Loucy (cell line): ENCODE results near the gene PDIA2.
"Not testable (repeated sequence)": the region's sequence is repeated elsewhere in the genome, so short reads cannot be mapped to it uniquely, and the experiment has no call there.

Source experiments
- H2AFZ ChIP-seq: fragments of 200-600 bp; sonication (generic); 2 replicates; pipeline ENCODE4 v1.6.0; 2016; ENCODE audit warnings: antibody characterized with exemption, mild to moderate bottlenecking, low read length, moderate library complexity
- H3F3A ChIP-seq: fragments of 200-600 bp; 2 replicates; pipeline ENCODE4 v1.6.0; 2016; ENCODE audit warnings: antibody characterized with exemption, low read depth, mild to moderate bottlenecking
- H3K27me3 ChIP-seq: fragments of 200-600 bp; sonication (generic); 2 replicates; pipeline ENCODE4 v1.6.1; 2014; ENCODE audit warnings: low read length, mild to moderate bottlenecking; ENCODE audit not compliant: insufficient read depth, poor library complexity, severe bottlenecking
- H3K36me3 ChIP-seq: fragments of 200-600 bp; sonication (generic); 2 replicates; pipeline ENCODE4 v1.6.1; 2016; ENCODE audit warnings: low read length; ENCODE audit not compliant: insufficient read depth
- H3K4me1 ChIP-seq: fragments of 200-600 bp; sonication (generic); 2 replicates; pipeline ENCODE4 v1.5.1; 2014; ENCODE audit warnings: low read length, mild to moderate bottlenecking; ENCODE audit not compliant: insufficient read depth, poor library complexity, severe bottlenecking
- H3K4me2 ChIP-seq: fragments of 200-600 bp; sonication (generic); 2 replicates; pipeline ENCODE4 v1.6.0; 2014; ENCODE audit warnings: antibody characterized with exemption, low read length, low read depth, mild to moderate bottlenecking; ENCODE audit not compliant: poor library complexity, severe bottlenecking
- H3K4me3 ChIP-seq: fragments of 200-600 bp; sonication (generic); 2 replicates; pipeline ENCODE4 v1.5.1; 2014; ENCODE audit warnings: low read length, mild to moderate bottlenecking, mixed read lengths; ENCODE audit not compliant: poor library complexity, severe bottlenecking
- H3K79me2 ChIP-seq: fragments of 200-600 bp; sonication (generic); 2 replicates; pipeline ENCODE4 v1.6.1; 2014; ENCODE audit warnings: low read length; ENCODE audit not compliant: insufficient read depth
- H3K9ac ChIP-seq: fragments of 200-600 bp; sonication (generic); 2 replicates; pipeline ENCODE4 v1.6.0; 2014; ENCODE audit warnings: mild to moderate bottlenecking, low read depth, low read length, moderate library complexity; ENCODE audit not compliant: poor library complexity, severe bottlenecking
- H3K9me2 ChIP-seq: fragments of 200-600 bp; sonication (generic); replicated peaks from 2 replicates; pipeline ENCODE4 v1.6.1; 2016; ENCODE audit warnings: low read depth, low read length, mixed read lengths
- H3K9me3 ChIP-seq: fragments of 200-600 bp; sonication (generic); 2 replicates; pipeline ENCODE4 v1.6.1; 2014; ENCODE audit warnings: mild to moderate bottlenecking, antibody characterized with exemption, low read length, low read depth; ENCODE audit not compliant: insufficient read depth
- H4K20me1 ChIP-seq: fragments of 200-600 bp; sonication (generic); 2 replicates; pipeline ENCODE4 v1.6.0; 2014; ENCODE audit warnings: antibody characterized with exemption, low read length, mild to moderate bottlenecking; ENCODE audit not compliant: insufficient read depth, poor library complexity, severe bottlenecking
- EZH2phosphoT487 ChIP-seq: fragments of 200-600 bp; IDR thresholded peaks from 2 replicates; pipeline ENCODE4 v1.6.1; 2018; ENCODE audit warnings: antibody characterized with exemption, mild to moderate bottlenecking, moderate library complexity, borderline replicate concordance
- TF ChIP-seq, protein P1 (sequence below): fragments of 200-600 bp; sonication (generic); conservative IDR thresholded peaks from 2 replicates; pipeline ENCODE4 v1.5.1; 2014; ENCODE audit warnings: mild to moderate bottlenecking, antibody characterized with exemption, low read length

PDIA2 gene

DNA sequence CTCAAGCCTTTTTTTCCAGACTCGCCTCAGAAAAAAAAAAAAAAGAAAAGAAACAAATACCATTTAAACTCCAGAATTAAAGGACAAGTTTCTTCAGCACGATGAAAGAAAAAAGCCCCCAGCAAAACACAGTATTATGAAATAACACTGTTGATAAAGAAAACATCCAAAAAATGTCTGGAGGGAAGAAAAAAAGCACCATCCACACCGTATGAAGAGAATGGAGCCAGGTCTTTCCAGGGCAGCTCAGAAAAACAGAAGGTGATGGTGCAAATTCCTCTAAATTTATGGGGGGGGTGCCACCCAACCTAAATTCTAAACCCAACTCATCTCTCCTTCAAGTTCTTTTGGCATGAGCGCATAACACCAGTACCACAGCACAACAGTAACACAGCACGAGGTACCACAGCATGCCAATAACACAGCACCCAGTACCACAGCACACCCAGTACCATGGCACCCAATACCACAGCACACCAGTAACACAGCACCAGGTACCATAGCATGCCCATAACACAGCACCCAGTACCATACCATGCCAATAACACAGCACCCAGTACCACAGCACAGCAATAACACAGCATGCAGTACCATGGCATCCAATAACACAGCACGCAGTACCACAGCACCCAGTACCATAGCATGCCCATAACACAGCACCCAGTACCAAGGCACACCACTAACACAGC, 50.6 kb downstream of the PDIA2 start:
- Histone ChIP-seq H4K20me1 (no peaks in the 10 kb centered on the region), H3K4me2 (no peak overlapping the region), H3K36me3 (no peaks in the 10 kb centered on the region), H3K4me1 (peaks cover 12% of the 10 kb centered on the region), H3K9ac (no peak overlapping the region), H3F3A (no peaks in the 10 kb centered on the region), H3K27me3 (no peaks in the 10 kb centered on the region), H3K4me3 (no peak overlapping the region), H2AFZ (no peak overlapping the region), H3K9me2 (no peaks in the 10 kb centered on the region), H3K9me3 (no peaks in the 10 kb centered on the region), H3K79me2 (peaks cover 67% of the 10 kb centered on the region)
- TF ChIP-seq EZH2phosphoT487 = no peak
- TF ChIP-seq, protein P1, sequence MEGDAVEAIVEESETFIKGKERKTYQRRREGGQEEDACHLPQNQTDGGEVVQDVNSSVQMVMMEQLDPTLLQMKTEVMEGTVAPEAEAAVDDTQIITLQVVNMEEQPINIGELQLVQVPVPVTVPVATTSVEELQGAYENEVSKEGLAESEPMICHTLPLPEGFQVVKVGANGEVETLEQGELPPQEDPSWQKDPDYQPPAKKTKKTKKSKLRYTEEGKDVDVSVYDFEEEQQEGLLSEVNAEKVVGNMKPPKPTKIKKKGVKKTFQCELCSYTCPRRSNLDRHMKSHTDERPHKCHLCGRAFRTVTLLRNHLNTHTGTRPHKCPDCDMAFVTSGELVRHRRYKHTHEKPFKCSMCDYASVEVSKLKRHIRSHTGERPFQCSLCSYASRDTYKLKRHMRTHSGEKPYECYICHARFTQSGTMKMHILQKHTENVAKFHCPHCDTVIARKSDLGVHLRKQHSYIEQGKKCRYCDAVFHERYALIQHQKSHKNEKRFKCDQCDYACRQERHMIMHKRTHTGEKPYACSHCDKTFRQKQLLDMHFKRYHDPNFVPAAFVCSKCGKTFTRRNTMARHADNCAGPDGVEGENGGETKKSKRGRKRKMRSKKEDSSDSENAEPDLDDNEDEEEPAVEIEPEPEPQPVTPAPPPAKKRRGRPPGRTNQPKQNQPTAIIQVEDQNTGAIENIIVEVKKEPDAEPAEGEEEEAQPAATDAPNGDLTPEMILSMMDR = no peak

DNA sequence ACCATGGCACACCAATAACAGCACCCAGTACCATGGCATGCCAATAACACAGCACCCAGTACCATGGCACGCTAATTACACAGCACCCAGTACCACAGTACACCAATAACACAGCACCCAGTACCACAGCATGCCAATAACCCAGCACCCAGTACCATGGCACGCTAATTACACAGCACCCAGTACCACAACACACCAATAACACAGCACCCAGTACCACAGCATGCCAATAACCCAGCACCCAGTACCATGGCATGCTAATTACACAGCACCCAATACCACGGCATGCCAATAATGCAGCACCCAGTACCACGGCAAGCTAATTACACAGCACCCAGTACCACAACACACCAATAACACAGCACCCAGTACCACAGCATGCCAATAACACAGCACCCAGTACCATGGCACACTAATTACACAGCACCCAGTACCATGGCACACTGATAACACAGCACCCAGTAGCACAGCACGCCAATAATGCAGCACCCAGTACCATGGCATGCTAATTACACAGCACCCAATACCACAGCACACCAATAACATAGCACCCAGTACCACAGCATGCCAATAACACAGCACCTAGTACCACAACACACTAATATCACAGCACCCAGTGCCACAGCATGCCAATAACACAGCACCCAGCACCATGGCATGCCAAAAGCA, 51.3 kb downstream of the PDIA2 start:
- peaks cover 67% of the 10 kb centered on the region for H3K79me2 ChIP-seq

DNA sequence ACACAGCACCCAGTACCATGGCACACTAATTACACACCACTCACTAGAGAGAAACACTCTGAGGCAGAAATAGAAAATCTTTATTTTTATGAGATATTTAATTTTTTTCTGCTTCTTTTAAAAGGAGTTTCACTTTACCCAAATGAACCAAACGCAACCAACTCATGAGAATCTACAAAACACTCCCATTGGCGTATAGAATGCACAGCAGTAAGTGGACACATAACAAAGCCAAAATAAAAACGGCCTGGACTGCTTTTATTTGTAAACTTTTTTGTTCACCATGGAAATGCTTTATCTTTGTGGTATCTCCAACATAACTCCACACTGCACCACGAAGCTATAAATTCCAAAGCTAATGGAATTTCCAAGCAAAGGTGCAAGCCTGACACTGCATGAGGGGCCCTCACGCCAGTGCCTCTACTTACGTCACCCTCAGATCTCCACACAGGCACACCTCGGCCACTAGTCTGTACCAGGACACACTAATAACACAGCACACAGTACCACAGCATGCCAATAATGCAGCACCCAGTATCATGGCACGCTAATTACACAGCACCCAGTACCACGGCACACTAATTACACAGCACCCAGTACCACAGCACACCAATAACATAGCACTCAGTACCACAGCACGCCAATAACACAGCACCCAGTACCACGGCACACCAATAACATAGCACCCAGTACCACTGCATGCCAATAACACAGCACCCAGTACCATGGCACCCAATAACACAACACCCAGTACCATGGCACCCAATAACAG, 52.1 kb downstream of the PDIA2 start:
- not testable (repeated sequence) for H3K27me3 ChIP-seq, H3K4me2 ChIP-seq, H3K9ac ChIP-seq, H3K9me3 ChIP-seq, H3K4me3 ChIP-seq, H2AFZ ChIP-seq, H3F3A ChIP-seq, H4K20me1 ChIP-seq, H3K9me2 ChIP-seq, H3K36me3 ChIP-seq
- peaks cover 72% of the 10 kb centered on the region for H3K79me2 ChIP-seq
- peaks cover 18% of the 10 kb centered on the region for H3K4me1 ChIP-seq

More for the DNA sequence above, 51.3 kb downstream of the PDIA2 start:
- not testable (repeated sequence) for H3K27me3 ChIP-seq, H3F3A ChIP-seq, H3K9me2 ChIP-seq, H4K20me1 ChIP-seq, H3K4me3 ChIP-seq, H3K36me3 ChIP-seq, H3K4me2 ChIP-seq, H3K9ac ChIP-seq, H3K9me3 ChIP-seq, H2AFZ ChIP-seq
- H3K4me1 ChIP-seq = peaks cover 12% of the 10 kb centered on the region

DNA sequence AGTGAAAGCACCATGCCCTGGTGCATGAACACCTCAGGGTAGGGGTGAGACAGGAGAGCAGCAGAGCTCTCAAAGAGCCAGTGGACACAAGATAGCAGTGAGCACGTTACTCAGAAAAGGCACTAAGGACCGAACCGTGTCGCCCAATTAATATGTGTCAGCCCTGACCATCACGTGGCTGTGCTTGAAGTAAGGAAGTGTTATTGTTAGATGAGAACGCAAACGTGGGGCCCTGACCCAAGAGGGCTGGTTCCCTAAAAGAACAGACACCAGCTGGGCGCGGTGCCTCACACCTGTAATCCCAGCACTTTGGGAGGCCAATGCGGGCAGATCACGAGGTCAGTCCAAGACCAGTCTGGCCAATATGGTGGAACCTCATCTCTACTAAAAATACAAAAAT, 53.3 kb downstream of the PDIA2 start:
- Histone ChIP-seq H3K4me2 (no peak overlapping the region), H3K36me3 (no peaks in the 10 kb centered on the region), H3K9me2 (no peaks in the 10 kb centered on the region), H3F3A (no peaks in the 10 kb centered on the region), H3K9ac (no peak overlapping the region), H3K4me1 (peaks cover 16% of the 10 kb centered on the region), H4K20me1 (no peaks in the 10 kb centered on the region), H3K79me2 (peaks cover 69% of the 10 kb centered on the region), H2AFZ (no peak overlapping the region), H3K27me3 (no peaks in the 10 kb centered on the region), H3K9me3 (no peaks in the 10 kb centered on the region), H3K4me3 (no peak overlapping the region)
- TF ChIP-seq EZH2phosphoT487 = no peak
- TF ChIP-seq, protein P1 = no peak
